HS-27A (cell line): ENCODE measurements around the gene PROZ.

Experiments used
- DNase-seq: peaks from one replicate; pipeline ENCODE4 v3.0.0-alpha.2; 2012; ENCODE audit warnings: low read depth, missing footprints

The PROZ gene

GRCh38 chr13:113141601-113141970 is 16.9 kb upstream of the PROZ start:
- DNase-seq: no peak

- no peak for DNase-seq
These were observed 15.6 kb upstream of the PROZ start for GRCh38 chr13:113142876-113143275.

- DNase-seq: no peak
These were observed 14.8 kb upstream of the PROZ start for GRCh38 chr13:113143466-113144254.

DNA sequence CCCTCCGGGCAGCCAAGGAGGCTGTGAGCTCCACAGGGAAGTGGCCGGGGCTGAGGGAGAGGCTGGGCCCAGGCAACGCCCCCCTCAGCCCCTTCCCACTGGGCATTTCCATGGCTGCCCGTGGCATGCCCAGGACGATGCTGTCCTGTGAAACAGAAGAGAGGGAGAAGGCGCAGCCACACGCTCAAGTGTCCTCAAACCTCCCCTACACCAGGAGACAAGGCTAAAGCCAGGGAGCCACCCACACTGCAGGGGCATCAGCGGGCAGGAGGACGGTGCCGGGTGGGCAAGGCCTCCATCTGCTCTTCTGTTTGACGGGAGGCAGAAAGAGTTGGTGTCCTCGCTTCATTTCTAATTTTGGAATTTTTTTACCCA is 14.2 kb upstream of the PROZ start:
- no peak for DNase-seq

DNA sequence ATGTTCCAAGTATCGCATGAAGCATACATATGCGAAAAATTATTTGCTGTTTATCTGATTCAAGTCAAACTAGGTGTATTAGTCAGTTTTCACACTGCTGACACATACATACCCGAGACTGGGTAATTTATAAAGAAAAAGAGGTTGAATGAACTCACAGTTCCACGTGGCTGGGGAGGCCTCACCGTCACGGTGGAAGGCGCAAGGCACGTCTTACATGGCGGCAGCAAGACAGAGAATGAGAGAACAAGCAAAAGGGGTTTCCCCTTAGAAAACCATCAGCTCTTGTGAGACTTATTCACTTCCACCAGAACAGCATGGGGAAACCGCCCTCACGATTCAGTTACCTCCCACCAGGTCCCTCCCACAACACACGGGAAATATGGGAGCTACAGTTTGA is 13.0 kb upstream of the PROZ start:
- DNase-seq: no peak

GRCh38 chr13:113145911-113146598 is 12.4 kb upstream of the PROZ start:
- DNase-seq: no peak

GRCh38 chr13:113146750-113147149 is 11.7 kb upstream of the PROZ start:
- no peak for DNase-seq

- no peak for DNase-seq
These were observed 11.2 kb upstream of the PROZ start for GRCh38 chr13:113147206-113147605.

- DNase-seq: no peak
These were observed 10.0 kb upstream of the PROZ start for GRCh38 chr13:113148407-113148806.

DNA sequence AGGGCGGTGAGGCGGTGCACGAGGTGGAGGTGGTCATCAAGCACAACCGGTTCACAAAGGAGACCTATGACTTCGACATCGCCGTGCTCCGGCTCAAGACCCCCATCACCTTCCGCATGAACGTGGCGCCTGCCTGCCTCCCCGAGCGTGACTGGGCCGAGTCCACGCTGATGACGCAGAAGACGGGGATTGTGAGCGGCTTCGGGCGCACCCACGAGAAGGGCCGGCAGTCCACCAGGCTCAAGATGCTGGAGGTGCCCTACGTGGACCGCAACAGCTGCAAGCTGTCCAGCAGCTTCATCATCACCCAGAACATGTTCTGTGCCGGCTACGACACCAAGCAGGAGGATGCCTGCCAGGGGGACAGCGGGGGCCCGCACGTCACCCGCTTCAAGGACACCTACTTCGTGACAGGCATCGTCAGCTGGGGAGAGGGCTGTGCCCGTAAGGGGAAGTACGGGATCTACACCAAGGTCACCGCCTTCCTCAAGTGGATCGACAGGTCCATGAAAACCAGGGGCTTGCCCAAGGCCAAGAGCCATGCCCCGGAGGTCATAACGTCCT is 9.4 kb upstream of the PROZ start:
- DNase-seq: no peak

- no peak for DNase-seq
These were observed 8.5 kb upstream of the PROZ start for GRCh38 chr13:113149711-113150549.

GRCh38 chr13:113150550-113151365 is 7.7 kb upstream of the PROZ start:
- no peak for DNase-seq

- no peak for DNase-seq
These were observed 6.4 kb upstream of the PROZ start for GRCh38 chr13:113151745-113152690.

GRCh38 chr13:113152691-113152983 is 5.8 kb upstream of the PROZ start:
- DNase-seq: no peak

- no peak for DNase-seq
These were observed 5.3 kb upstream of the PROZ start for GRCh38 chr13:113152984-113153809.

DNA sequence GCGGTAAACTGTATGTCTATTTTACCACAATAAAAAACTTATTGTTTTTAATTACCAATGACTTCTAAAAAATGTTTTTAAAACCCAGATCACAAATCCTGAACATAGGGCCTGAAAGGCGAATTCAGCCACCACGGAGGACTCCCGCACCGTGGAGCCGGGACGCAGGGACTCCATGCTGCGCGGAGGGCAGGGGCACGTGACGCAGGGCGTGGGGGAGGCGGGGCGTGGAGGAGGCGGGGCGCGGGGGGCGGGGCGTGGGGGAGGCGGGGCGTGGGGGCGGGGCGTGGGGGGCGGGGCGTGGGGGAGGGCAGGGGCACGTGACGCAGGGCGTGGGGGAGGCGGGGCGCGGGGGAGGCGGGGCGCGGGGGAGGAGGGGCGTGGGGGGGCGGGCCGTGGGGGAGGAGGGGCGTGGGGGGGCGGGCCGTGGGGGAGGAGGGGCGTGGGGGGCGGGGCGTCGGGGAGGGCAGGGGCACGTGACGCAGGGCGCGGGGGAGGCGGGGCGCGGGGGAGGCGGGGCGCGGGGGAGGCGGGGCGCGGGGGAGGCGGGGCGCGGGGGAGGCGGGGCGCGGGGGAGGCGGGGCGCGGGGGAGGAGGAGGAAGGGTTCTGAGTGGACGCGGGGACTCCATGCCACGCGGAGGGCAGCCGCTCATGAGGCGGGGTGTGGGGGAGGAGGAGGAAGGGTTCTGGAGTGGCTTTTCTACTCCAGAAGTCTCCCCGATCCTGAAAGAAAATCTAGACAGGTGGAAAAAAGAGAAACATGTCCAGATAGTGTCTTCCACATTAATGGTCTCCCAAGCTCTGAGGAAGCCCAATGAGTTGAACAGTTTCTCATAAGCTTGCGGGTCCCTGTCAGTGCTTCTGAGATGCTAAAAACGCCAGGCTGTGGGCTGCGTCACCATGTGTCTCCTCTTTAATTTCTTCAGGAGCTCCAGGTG is 4.4 kb upstream of the PROZ start:
- no peak for DNase-seq

GRCh38 chr13:113155201-113155600 is 3.2 kb upstream of the PROZ start:
- no peak for DNase-seq

GRCh38 chr13:113155982-113156655 is 2.3 kb upstream of the PROZ start:
- DNase-seq: no peak
